ENCODE measurements around the gene PLXNA3. TPM values are rescaled to one million over a fixed set of nuclear protein-coding genes. Genes with fewer than 3 reads are reported as not detected.

PLXNA3 gene
- total RNA-seq, 1 donor from 2014 or later = 128 TPM

GRCh38 chrX:154506483-154507332, 48.6 kb downstream of the PLXNA3 start:
- DNase-seq (ENCODE audit: low spot score in 2 of 2, unreplicated experiment in 2 of 2) = no peak
- H3K4me3 Mint-ChIP-seq = no peak overlapping the region
- no peaks in the 10 kb centered on the region for H3K4me1 Mint-ChIP-seq
- no peaks in the 10 kb centered on the region for H3K27me3 Mint-ChIP-seq (ENCODE audit: low read depth)
- H3K9me3 Mint-ChIP-seq = peaks cover 18% of the 10 kb centered on the region
- H3K36me3 Mint-ChIP-seq = peaks cover 20% of the 10 kb centered on the region
- no peak overlapping the region for H3K27ac Mint-ChIP-seq
- TF ChIP-seq, protein P1, sequence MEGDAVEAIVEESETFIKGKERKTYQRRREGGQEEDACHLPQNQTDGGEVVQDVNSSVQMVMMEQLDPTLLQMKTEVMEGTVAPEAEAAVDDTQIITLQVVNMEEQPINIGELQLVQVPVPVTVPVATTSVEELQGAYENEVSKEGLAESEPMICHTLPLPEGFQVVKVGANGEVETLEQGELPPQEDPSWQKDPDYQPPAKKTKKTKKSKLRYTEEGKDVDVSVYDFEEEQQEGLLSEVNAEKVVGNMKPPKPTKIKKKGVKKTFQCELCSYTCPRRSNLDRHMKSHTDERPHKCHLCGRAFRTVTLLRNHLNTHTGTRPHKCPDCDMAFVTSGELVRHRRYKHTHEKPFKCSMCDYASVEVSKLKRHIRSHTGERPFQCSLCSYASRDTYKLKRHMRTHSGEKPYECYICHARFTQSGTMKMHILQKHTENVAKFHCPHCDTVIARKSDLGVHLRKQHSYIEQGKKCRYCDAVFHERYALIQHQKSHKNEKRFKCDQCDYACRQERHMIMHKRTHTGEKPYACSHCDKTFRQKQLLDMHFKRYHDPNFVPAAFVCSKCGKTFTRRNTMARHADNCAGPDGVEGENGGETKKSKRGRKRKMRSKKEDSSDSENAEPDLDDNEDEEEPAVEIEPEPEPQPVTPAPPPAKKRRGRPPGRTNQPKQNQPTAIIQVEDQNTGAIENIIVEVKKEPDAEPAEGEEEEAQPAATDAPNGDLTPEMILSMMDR (IDR thresholded peaks at IDR 0.05; ENCODE audit: unreplicated experiment) = no peak

DNA sequence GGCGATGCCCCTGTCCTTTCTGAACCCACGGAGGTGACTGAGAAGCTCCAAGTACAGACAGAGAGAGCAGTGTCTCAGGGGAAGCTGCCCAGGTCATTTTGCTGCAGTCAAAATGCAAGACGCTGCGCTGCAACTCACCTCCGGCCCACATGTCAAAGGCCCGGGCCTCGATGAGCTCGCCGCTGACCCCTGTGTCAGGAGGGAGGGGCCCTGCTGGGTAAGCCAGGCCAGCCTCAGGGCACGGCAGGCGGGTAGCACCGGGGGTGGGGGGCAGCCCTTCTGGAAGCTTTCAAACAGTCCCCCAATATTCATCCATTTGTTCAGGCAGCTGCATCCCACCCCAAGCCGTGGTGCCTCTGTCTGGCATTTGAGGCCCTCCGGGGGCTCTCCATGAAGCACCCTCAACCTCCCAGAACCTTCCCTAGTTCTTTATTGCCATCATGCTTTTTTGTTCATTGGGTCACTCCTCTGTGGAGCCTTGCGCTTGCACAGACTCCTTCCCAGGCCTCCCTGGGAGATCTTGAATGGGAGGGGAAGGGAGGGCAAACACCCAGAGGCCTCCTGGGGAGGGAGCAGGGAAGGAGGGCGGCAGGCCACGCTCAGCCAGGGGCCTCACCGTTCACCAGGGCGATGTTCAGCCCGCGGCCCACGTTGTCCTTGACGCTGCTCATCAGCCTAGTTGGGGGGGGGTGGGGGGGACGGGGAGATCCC, 49.7 kb downstream of the PLXNA3 start:
- Mint-ChIP-seq H3K27me3 (ENCODE audit: low read depth) (no peaks in the 10 kb centered on the region), H3K27ac (no peak overlapping the region), H3K9me3 (peaks cover 18% of the 10 kb centered on the region), H3K4me1 (no peaks in the 10 kb centered on the region), H3K4me3 (no peak overlapping the region), H3K36me3 (peaks cover 20% of the 10 kb centered on the region)
- TF ChIP-seq, protein P1 (IDR thresholded peaks at IDR 0.05; ENCODE audit: unreplicated experiment) = no peak
- no peak for DNase-seq (ENCODE audit: low spot score in 2 of 2, unreplicated experiment in 2 of 2)

DNA sequence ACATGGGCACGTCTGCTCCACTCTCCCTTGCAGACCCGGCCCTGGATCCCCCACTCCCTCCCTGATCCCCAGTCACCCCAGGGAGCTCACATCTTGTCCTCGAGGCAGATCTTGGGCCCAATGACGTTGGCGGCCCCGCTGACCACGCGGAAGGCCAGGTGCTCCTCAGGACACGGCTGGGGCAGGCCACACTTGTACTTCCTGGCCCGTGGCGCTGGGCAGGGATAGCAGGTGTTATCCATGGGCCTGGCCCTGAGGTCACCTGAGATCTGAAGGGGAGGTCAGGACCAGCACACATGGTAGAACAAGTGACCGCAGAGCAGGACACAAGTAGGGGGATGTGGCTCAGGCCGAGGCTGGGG, 50.3 kb downstream of the PLXNA3 start:
- Mint-ChIP-seq H3K9me3 (peaks cover 18% of the 10 kb centered on the region), H3K27me3 (ENCODE audit: low read depth) (no peaks in the 10 kb centered on the region), H3K4me1 (no peaks in the 10 kb centered on the region), H3K36me3 (peaks cover 20% of the 10 kb centered on the region), H3K27ac (no peak overlapping the region), H3K4me3 (no peak overlapping the region)
- no peak for DNase-seq (ENCODE audit: low spot score in 2 of 2, unreplicated experiment in 2 of 2)
- TF ChIP-seq, protein P1 (IDR thresholded peaks at IDR 0.05; ENCODE audit: unreplicated experiment) = no peak

DNA sequence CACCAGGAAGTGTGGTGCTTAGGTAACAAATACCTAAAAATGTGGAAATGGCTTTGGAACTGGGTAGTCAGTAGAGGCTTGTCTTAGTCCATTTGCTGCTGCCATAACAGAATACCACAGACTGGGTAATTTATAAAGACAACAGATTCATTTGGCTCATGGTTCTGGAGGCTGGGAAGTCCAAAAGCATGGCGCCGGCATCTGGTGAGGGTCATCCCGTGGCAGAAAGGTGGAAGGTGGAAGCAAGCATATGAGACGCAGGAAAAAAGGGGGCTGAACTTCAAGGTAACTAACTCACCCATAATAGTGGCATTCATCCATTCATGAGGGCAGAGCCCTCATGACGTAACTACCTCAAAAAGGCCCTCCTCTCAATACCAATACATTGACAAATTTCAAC, 51.4 kb downstream of the PLXNA3 start:
- peaks cover 1% of the 10 kb centered on the region for H3K4me1 Mint-ChIP-seq
- no peak overlapping the region for H3K4me3 Mint-ChIP-seq
- no peak for DNase-seq (ENCODE audit: low spot score in 2 of 2, unreplicated experiment in 2 of 2)
- TF ChIP-seq, protein P1 (IDR thresholded peaks at IDR 0.05; ENCODE audit: unreplicated experiment) = no peak
- no peaks in the 10 kb centered on the region for H3K27me3 Mint-ChIP-seq (ENCODE audit: low read depth)
- H3K9me3 Mint-ChIP-seq = peaks cover 24% of the 10 kb centered on the region
- H3K27ac Mint-ChIP-seq = no peak overlapping the region
- H3K36me3 Mint-ChIP-seq = peaks cover 25% of the 10 kb centered on the region

GRCh38 chrX:154511761-154512160, 53.7 kb downstream of the PLXNA3 start:
- H3K4me3 Mint-ChIP-seq = no peak overlapping the region
- peaks cover 8% of the 10 kb centered on the region for H3K4me1 Mint-ChIP-seq
- no peak overlapping the region for H3K27ac Mint-ChIP-seq
- peaks cover 21% of the 10 kb centered on the region for H3K9me3 Mint-ChIP-seq
- DNase-seq (ENCODE audit: low spot score in 2 of 2, unreplicated experiment in 2 of 2) = no peak
- TF ChIP-seq, protein P1 (IDR thresholded peaks at IDR 0.05; ENCODE audit: unreplicated experiment) = no peak
- H3K36me3 Mint-ChIP-seq = peaks cover 22% of the 10 kb centered on the region
- no peaks in the 10 kb centered on the region for H3K27me3 Mint-ChIP-seq (ENCODE audit: low read depth)
